HG03103 (cell line): ENCODE results near the gene SND1.

Experiments
- ATAC-seq: cut with Tn5 transposase; IDR thresholded peaks from one replicate; pipeline ENCODE4 v1.9.1; 2021; ENCODE audit warnings: low read depth; ENCODE audit not compliant: unreplicated experiment

The SND1 gene

DNA sequence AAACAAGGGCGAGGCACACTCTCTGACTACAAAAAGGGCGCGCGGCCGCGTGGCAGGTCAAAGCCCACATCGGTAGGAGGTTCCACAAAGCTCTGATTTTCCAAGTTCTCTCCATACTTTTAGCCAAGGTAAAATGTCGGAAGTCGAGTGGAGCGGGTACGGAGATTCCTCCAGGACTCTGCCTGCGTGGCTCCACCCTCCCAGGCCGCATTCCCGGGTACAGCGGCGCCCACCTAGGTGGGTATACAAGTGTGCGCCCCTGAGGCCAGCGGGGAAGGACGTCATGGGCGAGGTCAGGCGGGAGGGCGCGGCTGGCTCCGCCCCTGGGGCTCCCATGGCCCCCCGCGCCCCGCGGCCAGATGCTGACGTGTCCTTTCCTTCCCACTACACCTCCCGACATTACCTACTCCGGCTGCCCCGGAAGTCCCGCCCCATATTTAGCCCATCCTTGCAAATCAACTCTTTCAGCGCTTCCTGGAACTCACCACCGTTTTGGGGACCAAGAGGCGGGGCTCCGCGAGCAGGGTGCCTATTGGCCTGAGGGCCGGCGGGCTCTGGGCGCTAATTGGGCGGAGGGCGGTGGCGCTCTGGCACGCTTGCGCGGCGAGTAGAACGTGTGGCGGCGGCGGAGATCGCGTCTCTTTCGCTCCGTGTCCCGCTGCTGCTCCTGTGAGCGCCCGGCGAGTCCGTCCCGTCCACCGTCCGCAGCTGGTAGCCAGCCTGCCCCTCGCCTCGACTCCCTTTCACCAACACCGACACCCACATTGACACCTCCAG is at the start of gene SND1:
SND1 (plus strand) TSS at position 639 of the 777 bp plus-strand sequence. CDS start 180 bp downstream, outside the sequence.
- ATAC-seq = peak; percentile 93

DNA sequence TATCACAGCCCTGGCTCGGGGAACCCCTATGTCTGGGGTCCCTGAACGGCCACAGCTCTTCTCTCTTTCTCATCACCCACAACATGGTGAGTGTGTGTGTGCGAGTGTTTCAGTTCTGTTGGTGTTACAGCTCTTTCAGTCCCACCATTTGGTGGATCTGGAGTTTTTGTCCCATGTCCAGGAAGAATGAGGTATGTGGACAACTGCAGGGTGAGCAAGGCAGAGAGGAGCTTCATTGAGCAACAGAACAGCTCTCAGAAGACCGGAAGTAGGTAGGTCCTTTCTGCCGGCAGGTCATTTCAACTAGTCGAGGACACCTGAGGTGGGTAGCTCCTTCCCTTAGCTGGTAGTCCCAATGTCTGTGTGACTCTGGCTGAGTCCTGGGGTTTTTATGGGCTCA is 43.5 kb upstream of the SND1 start:
- ATAC-seq = no peak

DNA sequence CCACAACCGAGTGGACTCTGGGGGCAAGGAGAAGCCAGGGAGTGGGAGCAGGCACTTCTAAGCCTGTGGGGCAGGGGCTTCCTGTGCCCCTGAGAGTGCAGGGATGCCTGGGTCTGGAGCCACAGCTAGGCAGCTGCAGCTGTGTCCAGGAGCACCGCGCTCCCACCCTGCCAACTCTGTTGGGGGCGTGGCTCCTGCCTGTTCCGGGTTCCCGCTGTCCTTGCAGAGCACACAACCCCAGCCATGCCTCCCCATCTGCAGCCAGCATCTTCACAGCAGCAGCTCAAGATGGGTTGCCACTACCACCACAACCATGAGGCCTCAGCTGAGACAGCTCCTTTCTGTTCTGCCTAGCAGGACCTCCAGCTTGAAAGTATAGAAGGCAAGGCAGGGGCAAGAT is 42.7 kb upstream of the SND1 start:
- ATAC-seq = no peak

DNA sequence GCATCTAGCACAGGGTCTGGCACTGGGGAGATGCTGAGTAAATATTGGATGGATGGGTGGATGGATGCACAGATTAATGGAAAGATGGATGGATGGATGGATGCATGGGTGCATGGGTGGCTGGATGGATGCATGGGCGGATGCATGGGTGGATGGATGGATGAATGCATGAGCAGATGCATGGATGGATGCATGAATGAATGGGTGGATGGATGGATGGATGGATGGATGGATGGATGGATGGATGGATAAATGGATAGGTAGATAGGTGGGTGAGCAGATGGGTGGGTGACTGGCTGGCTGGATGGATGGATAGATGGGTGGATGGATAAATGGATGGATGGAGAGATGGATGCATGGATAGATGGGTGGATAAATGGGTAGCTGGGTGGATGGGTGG is 39.7 kb upstream of the SND1 start:
- ATAC-seq = no peak

DNA sequence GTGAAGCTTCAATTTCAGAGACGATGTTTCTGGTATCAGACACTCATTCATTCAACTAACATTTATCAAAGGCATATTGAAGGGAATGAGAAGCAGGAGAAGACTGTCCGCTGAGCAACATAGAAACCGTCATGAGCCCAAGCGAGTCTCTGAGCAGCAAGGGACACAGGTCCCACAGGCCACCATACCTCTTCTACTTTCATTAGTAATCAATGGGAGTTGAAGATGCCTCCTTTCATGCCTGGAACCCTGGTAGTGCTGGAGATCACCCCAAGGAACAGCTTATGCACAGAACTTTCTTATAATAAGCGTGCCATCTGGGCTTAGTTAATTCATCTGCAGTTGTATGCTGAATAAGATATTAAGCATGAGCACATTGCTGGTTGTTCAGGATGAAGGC is 35.3 kb upstream of the SND1 start:
- no peak for ATAC-seq

DNA sequence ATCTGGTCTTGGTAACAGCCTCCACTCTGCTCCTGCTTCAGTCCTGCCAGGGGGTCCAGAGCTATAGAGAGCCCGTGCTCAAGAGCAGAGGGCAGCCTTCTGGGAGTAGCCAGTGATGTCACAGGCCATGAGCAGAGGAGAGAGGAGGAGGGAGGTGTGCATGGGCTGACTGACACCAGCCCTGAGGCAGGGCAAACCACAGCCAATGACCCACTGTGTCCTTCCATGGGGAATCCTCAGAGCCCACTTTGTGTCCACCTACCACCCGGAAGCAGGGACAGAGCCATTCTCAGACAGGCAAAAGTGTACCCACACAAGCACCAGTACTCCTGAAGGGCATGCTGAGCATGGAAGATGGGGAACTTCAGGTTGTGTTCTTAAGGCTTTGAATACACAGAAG is 34.0 kb upstream of the SND1 start, which contains the start of gene PAX4:
PAX4 (minus strand) TSS at position 101 of the 400 bp plus-strand sequence. CDS start 2,214 bp downstream, outside the sequence.
- ATAC-seq = no peak

DNA sequence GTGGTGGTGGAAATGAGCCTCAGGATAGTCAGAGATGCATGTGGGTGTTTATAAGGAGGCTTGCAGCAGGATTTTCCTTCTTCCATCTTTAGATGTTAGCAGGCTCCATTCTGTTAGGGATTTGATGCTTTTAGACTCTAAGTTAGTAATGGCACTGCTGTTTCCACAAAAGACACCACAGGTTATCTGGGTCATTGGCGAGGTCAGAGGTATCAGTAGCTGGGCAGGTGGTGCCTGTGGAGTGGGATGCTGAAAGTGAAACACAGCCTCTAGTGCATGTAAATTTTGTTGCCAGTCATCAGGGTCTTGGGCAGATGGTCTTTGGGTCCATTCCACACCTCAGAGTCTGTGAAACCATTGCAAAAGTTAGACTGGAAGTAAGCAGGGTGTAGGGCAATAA is 33.2 kb upstream of the SND1 start:
- ATAC-seq = no peak

DNA sequence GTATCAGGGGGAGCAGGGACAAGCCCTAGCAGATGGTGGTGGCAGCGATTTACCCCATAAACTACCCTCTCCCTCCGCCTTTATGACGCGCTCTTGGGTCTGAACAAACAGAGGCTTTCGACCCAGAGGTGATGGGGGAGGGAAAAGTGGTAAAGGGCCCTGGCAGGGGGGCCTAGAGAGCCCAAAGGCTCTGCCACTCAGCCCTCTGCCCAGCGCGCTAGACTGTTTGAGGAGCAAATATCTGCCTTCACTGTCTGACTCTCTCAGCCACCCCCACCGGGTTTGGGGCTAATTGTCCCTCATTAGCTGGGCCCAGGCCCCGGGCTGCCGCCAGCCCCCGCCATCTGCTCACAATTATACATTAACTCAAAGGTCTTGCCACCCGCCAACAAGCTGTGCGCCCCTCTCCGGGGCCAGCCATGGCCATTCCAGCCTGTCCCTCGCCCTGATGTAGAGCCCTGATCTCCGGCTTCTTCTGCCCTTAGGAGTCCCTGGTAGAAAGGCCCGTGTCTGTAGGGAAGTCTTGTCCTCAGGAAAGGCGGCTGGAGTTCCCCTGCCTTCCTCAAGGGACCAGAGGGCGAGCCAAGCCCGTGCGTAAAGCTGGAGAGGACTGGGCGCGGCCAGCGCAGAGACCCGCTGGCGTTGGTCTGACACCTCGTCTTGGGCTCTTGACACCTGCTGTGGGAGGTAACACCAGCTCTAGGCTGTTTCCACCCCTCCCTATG is 32.2 kb upstream of the SND1 start:
- ATAC-seq = no peak

DNA sequence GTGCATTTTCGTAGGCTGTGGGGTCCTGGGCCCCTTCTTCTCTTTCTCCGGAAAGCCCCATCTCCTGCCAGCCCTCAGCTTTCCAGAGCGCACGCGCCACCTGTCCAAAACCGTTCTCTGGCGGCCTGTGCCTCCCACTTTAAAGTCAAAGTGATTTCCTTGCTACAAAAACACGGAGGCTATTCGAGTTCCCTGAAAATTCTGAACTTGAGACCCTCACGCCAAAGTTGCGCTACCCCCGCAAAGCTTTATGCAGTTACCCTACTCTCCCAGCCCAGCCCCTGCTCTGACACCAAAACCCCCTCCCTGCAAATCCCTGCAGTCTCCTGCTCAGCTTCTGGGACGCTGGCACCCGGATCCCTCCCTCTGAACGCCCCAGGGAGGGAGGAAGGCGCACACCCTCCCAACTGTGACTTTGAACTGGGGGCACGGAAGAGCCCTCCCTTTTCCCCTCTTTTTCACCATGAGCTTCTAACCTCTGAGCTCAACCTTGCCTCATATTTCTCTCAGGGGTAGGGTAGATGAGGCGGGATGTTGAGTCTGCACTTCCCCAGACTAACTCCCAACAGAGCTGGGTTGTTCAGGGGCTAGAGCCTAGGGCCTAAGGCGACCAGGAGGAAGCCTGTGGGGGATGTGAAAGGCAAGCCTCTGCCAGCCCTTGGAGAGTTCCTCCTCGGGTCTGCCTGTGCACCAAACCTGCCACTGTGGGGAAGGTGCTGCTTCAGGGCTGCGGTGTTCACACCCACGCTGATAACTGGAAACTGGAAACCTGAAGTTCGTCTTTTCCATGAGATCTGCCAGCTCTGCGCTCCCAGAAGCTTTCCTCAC is 31.4 kb upstream of the SND1 start:
- no peak for ATAC-seq

DNA sequence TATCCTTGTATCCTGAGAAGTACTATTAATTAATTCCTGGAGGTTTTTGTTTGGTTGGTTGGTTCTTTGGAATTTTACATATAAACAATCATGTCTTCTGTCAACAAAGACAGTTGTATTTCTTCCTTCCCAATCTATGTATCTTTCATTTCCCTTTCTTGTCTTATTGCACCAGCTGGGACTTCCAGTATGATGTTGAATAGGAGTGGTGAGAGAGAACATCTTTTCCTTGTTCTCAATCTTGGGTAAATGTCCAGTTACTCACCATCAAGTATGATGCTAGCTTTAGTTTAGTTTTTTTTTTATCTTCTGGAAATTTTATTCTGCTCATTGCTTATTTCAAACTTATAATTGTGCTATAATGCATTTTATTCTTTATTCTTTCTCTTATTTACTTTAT is 26.7 kb upstream of the SND1 start:
- no peak for ATAC-seq

DNA sequence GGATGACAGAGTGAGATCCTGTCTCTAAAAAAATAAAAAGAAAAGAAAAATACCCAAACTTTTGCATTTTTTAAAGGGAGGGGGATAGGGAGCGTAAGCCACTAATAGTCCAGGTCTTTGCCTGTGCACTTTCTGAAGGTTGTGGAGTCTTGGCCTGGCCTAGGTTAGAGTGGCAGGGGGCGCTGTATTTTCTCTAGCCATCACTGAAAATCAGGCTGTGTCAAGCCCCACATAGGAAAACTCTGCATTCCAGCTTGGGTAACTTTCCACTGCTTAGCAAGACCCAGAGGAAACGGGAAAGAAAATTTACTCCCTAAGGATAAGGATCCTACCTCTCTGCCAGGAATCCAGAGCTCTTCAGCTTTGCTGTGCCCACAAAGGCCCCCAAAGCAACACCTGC is 23.5 kb upstream of the SND1 start:
- no peak for ATAC-seq

DNA sequence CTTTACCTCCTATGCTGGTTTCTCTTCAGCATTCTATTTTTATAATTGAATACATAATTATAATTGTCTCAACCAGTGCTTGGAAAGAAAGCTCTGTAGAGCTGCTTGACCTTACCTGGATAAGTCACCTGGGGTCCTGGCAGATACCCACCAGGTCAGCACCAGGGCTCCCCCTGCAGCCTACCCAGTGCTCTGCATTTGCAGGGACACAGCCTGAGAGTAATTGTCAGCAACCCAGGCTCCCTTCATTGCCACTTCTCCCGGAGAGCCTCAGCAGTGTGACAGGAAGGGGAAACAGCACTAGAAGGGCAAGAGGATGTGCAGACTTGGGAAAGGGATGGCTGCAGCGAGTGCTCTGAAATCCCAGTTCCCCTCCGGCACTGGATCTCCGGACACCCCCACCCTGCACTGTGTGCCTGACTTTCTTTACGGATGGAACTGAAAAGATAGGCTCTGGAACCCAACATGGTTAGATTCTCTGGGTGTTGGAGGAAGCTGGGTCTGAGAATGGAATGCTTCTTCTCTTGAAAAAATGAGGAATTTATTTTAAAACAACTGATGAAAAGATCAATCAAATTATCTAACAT is 22.6 kb upstream of the SND1 start:
- peak; percentile 97 for ATAC-seq

DNA sequence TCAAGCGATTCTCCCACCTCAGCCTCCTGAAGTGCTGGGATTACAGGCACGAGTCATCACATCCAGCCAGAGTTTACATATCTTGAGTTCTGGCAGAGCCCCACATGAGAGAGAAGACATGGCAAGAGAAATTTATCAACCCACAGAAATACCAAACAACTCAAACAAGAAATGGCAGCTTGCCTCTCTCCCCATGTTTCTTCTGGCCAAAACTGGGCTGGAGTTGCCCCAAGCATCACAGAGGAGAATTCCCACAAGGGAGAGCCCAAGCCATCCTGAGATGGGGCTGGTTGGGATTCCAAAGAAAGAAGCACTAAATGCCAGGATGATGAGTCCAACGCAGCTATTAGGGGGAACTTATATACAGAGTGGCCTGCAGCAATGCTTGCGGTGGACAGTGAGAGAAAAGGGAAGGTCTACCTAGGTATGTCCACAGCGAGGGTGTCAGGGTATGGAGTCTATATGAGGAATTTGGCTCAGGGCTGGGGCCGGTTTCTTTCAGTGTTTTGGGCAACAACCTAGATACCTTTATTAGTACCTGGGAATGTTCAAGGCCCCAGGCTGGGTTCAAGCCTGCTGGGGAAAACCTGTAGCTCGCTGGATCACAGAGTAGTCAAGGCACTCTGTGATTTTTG is 19.6 kb upstream of the SND1 start:
- no peak for ATAC-seq

DNA sequence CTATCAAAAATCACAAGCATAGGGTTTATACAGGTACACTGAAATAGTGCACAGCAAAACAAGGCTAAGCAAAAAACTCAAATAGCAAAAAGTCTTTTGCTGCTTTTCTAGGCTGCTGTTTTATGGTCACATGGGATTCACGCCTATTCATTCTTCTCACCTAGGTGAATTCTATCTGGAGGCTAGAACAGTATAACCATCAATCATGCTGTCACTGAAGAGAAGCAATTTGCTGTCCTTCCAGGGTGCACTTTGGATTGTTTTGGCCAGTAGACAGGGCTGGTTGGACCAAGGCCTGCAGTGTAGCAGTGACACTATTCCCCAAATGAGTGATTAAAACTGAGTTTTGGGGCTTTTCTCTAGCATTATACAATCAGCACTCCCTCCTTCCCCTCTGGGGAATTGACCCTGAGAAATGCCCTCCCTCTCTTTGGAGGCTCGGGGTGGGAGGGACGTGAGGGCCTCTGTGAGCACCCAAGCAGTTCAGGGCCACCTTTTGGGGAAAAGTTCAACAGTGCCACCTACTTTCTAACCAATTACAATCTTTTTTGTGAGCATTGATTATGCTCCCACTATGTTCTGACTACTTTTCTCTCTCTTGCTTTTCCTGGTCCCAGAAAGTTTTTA is 16.2 kb upstream of the SND1 start:
- ATAC-seq = no peak

DNA sequence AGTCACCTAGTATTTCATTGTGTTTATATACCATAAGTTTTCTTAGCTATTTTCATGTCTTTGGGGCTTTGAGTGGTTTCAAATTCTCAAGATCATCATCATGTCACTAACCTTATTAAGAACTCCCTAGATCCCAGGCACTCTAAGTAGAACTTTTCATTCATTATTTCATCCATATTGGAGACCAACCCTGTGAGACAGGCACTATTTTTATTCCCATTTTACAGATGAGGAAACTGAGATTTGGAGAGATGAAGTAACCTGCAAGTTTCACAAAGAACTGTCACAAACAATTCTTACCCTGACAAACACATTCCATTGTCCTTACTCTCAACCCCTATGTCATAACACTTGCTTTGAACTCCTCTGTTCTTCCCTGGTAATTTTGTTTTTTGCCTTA is 13.8 kb upstream of the SND1 start:
- no peak for ATAC-seq

DNA sequence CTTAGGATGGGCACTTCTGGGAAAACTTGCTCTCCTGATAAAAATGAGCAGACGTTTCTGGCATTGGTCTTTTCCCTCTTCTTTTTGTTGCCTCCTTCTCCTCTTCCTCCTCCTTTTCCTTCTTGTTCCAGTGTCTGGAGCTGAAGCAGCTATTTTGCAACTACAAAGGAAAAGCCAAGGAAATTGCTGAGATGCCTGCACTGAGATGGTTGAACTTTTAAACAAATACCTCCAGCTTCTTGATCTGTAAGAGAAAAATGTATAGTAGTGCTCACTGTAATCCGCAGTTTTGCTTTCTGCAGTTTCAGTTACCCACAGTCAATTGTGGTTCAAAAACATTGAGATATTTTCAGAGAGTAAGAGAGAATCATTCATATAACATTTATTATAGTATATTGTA is 7.5 kb upstream of the SND1 start:
- no peak for ATAC-seq

DNA sequence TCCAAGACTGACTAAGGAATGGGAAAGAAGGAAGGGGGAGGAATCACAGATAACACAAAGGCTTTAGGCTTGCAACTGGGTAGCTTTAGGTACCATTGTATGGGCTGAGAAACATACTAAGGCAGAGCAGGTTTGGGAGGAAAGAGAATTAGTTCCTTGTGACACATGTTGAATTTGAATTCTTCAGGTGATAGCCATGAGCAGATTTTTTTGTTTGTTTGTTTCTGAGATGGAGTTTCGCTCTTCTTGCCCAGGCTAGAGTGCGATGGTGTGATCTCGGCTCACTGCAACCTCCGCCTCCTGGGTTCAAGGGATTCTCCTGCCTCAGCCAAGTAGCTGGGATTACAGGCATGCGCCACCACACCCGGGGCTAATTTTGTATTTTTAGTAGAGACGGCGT is 4.4 kb upstream of the SND1 start:
- ATAC-seq = no peak

DNA sequence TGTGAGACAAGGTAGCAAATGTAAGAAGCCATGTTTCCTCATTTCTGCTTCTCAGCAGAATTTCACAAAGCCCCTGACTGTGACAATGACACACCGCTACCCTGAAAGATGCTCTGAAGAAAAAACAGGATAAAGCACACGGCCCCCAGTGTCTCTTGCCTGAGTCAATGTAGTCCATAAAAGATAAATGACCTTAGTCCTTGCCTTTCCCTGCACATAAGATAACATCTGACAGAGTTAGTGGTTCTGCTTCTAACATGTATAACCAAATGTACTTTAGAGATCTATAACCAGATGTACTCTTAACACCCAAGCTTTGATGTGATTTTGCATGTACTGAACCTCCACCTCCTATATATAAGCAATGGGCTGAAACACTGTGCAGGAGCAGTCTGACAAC is 3.0 kb upstream of the SND1 start:
- no peak for ATAC-seq

DNA sequence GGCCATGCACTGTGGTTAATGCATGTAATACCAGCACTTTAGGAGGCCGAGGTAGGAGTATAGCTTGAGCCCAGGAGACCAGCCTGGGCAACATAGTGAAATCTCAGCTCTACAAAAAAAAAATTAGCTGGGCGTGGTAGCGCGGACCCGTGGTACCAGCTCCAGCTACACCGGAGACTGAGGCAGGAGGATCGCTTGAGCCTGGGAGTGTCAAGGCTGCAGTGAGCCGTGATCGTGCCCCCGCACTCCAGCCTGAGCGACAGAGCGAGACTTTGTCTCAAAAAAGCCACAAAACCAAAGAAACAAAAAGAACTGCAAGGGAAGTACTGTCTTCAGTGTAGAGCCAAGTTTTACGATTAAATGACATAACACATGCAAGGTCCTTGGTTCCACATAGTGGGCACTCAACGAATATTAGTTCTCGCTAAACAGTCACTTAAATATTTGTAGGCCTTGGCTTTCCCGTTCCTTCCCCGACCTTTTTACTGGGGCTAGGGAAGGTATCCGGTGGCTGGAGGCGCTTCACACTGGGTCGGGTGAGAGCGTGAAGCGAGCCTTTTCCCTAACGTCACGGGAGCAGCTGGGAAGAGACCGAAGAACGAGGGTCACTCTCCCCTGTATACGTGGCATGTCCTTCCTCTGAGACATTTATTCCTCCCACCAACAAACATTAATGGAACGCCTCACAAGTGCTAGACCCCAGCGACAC is 993 bp upstream of the SND1 start:
- ATAC-seq = no peak
